ENCODE measurements around the gene HADHA.

Gene HADHA

GRCh38 chr2:26182441-26182840, 62.0 kb downstream of the HADHA start:
- no peak overlapping the region for H3K9ac ChIP-seq
- H3K36me3 ChIP-seq (ENCODE audit: insufficient read depth): no peaks in the 10 kb centered on the region
- H3K4me1 ChIP-seq (ENCODE audit: low read depth, poor library complexity, severe bottlenecking): no peaks in the 10 kb centered on the region
- no peaks in the 10 kb centered on the region for H3K79me2 ChIP-seq (ENCODE audit: insufficient read depth, low read depth)
- no peaks in the 10 kb centered on the region for H4K20me1 ChIP-seq (ENCODE audit: insufficient read depth)
- H3K27me3 ChIP-seq (ENCODE audit: insufficient read depth, low read depth): no peaks in the 10 kb centered on the region
- H2AFZ ChIP-seq (ENCODE audit: low read depth): no peak overlapping the region
- H3K27ac ChIP-seq: no peak overlapping the region
- H3K4me2 ChIP-seq: no peak overlapping the region
- H3K4me3 ChIP-seq (IDR thresholded peaks at IDR 0.05; ENCODE audit: insufficient read depth, low read depth, low read length): no peak overlapping the region
- no peak for TF ChIP-seq CTCF (conservative IDR thresholded peaks at IDR 0.05; ENCODE audit: low read depth, low read length)

- Histone ChIP-seq H3K4me2 (no peak overlapping the region), H3K4me3 (IDR thresholded peaks at IDR 0.05; ENCODE audit: insufficient read depth, low read depth, low read length) (no peak overlapping the region), H3K4me1 (ENCODE audit: low read depth, poor library complexity, severe bottlenecking) (no peaks in the 10 kb centered on the region), H4K20me1 (ENCODE audit: insufficient read depth) (no peaks in the 10 kb centered on the region), H2AFZ (ENCODE audit: low read depth) (no peak overlapping the region), H3K36me3 (ENCODE audit: insufficient read depth) (no peaks in the 10 kb centered on the region), H3K79me2 (ENCODE audit: insufficient read depth, low read depth) (no peaks in the 10 kb centered on the region), H3K27ac (no peak overlapping the region), H3K9ac (no peak overlapping the region), H3K27me3 (ENCODE audit: insufficient read depth, low read depth) (no peaks in the 10 kb centered on the region)
- no peak for TF ChIP-seq CTCF (conservative IDR thresholded peaks at IDR 0.05; ENCODE audit: low read depth, low read length)
Measured at GRCh38 chr2:26179446-26179913, 65.0 kb downstream of the HADHA start.

DNA sequence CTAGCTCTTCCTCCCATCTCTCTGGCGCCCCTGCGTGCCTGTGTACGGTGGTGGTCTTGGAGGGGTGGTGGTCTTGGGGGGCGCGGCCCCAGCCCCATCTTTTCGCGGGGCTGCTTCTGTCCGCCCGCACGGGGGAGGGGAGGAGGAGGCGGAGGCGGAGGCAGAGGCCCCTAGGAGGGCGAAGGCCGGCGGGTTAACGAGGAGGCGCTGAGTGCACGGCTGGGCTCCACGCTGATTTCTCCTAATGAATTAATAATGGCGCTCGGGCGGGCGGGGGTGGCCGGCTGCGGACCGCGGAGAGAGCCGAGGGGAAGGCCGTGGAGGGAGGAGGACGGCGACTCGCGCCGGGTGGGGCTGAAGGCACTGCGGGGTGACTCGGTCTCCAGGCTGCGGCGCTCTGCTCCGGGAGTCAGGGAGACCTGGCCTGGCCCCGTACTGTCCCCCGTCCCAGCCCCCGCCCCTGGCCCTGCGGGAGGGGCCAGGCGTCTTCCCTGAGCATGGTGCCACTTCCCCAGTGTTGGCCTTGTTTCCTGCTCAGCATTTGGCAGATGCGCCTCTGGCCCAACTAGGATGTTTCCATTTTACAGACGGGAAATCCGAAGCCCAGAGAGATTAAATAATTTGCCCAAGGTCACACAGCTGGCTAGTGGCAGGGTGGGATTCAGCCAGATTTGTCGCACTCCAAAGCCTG, 65.5 kb downstream of the HADHA start:
- Histone ChIP-seq H3K4me1 (ENCODE audit: low read depth, poor library complexity, severe bottlenecking) (no peaks in the 10 kb centered on the region), H3K79me2 (ENCODE audit: insufficient read depth, low read depth) (no peaks in the 10 kb centered on the region), H3K36me3 (ENCODE audit: insufficient read depth) (no peaks in the 10 kb centered on the region), H3K27me3 (ENCODE audit: insufficient read depth, low read depth) (no peaks in the 10 kb centered on the region; the same call in 1 of the 2 replicates), H3K4me2 (no peak overlapping the region), H3K4me3 (IDR thresholded peaks at IDR 0.05; ENCODE audit: insufficient read depth, low read depth, low read length) (no peak overlapping the region), H3K27ac (no peak overlapping the region), H3K9ac (no peak overlapping the region), H2AFZ (ENCODE audit: low read depth) (no peak overlapping the region), H4K20me1 (ENCODE audit: insufficient read depth) (no peaks in the 10 kb centered on the region)
- no peak for TF ChIP-seq CTCF (conservative IDR thresholded peaks at IDR 0.05; ENCODE audit: low read depth, low read length)

GRCh38 chr2:26178246-26178645, 66.2 kb downstream of the HADHA start:
- H3K27me3 ChIP-seq (ENCODE audit: insufficient read depth, low read depth): no peaks in the 10 kb centered on the region; the same call in 1 of the 2 replicates
- no peak for TF ChIP-seq CTCF (conservative IDR thresholded peaks at IDR 0.05; ENCODE audit: low read depth, low read length)
- H2AFZ ChIP-seq (ENCODE audit: low read depth): no peak overlapping the region
- no peak overlapping the region for H3K9ac ChIP-seq
- no peaks in the 10 kb centered on the region for H3K4me1 ChIP-seq (ENCODE audit: low read depth, poor library complexity, severe bottlenecking)
- H3K79me2 ChIP-seq (ENCODE audit: insufficient read depth, low read depth): no peaks in the 10 kb centered on the region
- no peak overlapping the region for H3K4me3 ChIP-seq (IDR thresholded peaks at IDR 0.05; ENCODE audit: insufficient read depth, low read depth, low read length)
- H3K4me2 ChIP-seq: no peak overlapping the region
- no peak overlapping the region for H3K27ac ChIP-seq
- H4K20me1 ChIP-seq (ENCODE audit: insufficient read depth): no peaks in the 10 kb centered on the region
- no peaks in the 10 kb centered on the region for H3K36me3 ChIP-seq (ENCODE audit: insufficient read depth)
